H1 (cell line): ENCODE results near the gene CDK15. TPM values are rescaled to one million over a fixed set of nuclear protein-coding genes. Genes with fewer than 3 reads are reported as not detected.

Source experiments
- CHD7 ChIP-seq: fragments of 300-600 bp; sonication (generic); IDR thresholded peaks from 2 replicates; pipeline ENCODE4 v1.7.1; 2012; ENCODE audit warnings: low read length, moderate library complexity, mild to moderate bottlenecking, inconsistent platforms; ENCODE audit not compliant: insufficient replicate concordance
- polyA plus RNA-seq, 7 experiments: library from polyadenylated mRNA; depleted of rRNA in 3 of 7; stranded (reverse) in 5 of 7; unstranded in 2 of 7; fragments of >200 nt in 5 of 7; fragments of 200-250 nt in 2 of 7; gene quantifications; 1 replicate in 5 of 7; 2 replicates in 1 of 7; 4 replicates in 1 of 7; pipeline versions ENCODE4 v1.2.1 to v1.2.3, GENCODE V29; 2011 to 2013; ENCODE audit warnings: missing spikeins in 2 of 7, mixed read lengths in 2 of 7
- total RNA-seq: library from RNA; stranded (reverse); fragmentation: NEBNext Ultra II Directional; extraction: Animal tissue kit (Norgen Biotek cat#: 25700); gene quantifications from 2 replicates; pipeline ENCODE4 v1.2.1, GENCODE V29; 2021

The CDK15 gene
- total and polyA plus RNA-seq, 2 of the 8 experiments (the other 6 are each of a cell fraction or from before 2014, with no cell fraction given), result 0.03 TPM; not detected in 1

- no peak for TF ChIP-seq CHD7
Observed at GRCh38 chr2:201938156-201938775, 131.9 kb downstream of the CDK15 start (continued).
